ENCODE results near the gene KRTAP21-3. TPM values are rescaled to one million over a fixed set of nuclear protein-coding genes. Genes with fewer than 3 reads are reported as not detected.
"Not testable (repeated sequence)": the region's sequence is repeated elsewhere in the genome, so short reads cannot be mapped to it uniquely, and the experiment has no call there.

Gene KRTAP21-3
- not detected for polyA plus RNA-seq

- 73 to 77% (median 76%) methylated on average over 3 of the region's 3 CpGs for WGBS, 3 donors
These were observed at the start of gene KRTAP21-3 for GRCh38 chr21:30718239-30718909. Gene KRTAP21-3 (minus strand): TSS chr21:30718777. CDS start chr21:30718759, 18 bp downstream.

GRCh38 chr21:30760776-30761175 lies 42.2 kb upstream of the KRTAP21-3 start:
- H3K27ac ChIP-seq (ENCODE audit: low read depth, low read length) = no peak overlapping the region
- 58 to 78% (median 77%) methylated on average over 2 of the region's 2 CpGs for WGBS, 3 donors

More at GRCh38 chr21:30718239-30718909, at the start of gene KRTAP21-3:
- H3K27ac ChIP-seq (ENCODE audit: low read depth, low read length) = no peak within 1 kb of the TSS

- 36 to 57% (median 55%) methylated on average over 2 of the region's 2 CpGs for WGBS, 3 donors
- H3K27ac ChIP-seq (ENCODE audit: low read depth, low read length) = no peak overlapping the region
These were observed 39.7 kb upstream of the KRTAP21-3 start for GRCh38 chr21:30758306-30758705.

- H3K27ac ChIP-seq (ENCODE audit: low read depth, low read length) = not testable (repeated sequence)
- 89 to 98% (median 96%) methylated on average over 2 of the region's 2 CpGs for WGBS, 3 donors
These were observed 36.8 kb upstream of the KRTAP21-3 start, which contains the start of gene KRTAP21-1 for GRCh38 chr21:30755328-30755727. Gene KRTAP21-1 (minus strand): TSS chr21:30755428. CDS start chr21:30755378, 50 bp downstream.

- no peak within 1 kb of the TSS for H3K27ac ChIP-seq (ENCODE audit: low read depth, low read length)
These were observed 28.6 kb upstream of the KRTAP21-3 start, which contains the start of gene KRTAP21-2 for GRCh38 chr21:30747159-30747558. Gene KRTAP21-2 (minus strand): TSS chr21:30747259. CDS start chr21:30747202, 57 bp downstream.

GRCh38 chr21:30740462-30740861 lies 21.9 kb upstream of the KRTAP21-3 start:
- H3K27ac ChIP-seq (ENCODE audit: low read depth, low read length) = no peak overlapping the region
- WGBS, 3 donors = 78 to 91% (median 83%) methylated on average over 2 of the region's 2 CpGs

GRCh38 chr21:30733026-30733425 lies 14.4 kb upstream of the KRTAP21-3 start:
- 58 to 66% (median 64%) methylated on average over 1 of the region's 1 CpG for WGBS, 3 donors
- no peak overlapping the region for H3K27ac ChIP-seq (ENCODE audit: low read depth, low read length)

GRCh38 chr21:30726726-30727125 lies 8.1 kb upstream of the KRTAP21-3 start:
- WGBS, 3 donors = 57 to 87% (median 75%) methylated on average over 1 of the region's 1 CpG
- H3K27ac ChIP-seq (ENCODE audit: low read depth, low read length) = no peak overlapping the region

- no peak overlapping the region for H3K27ac ChIP-seq (ENCODE audit: low read depth, low read length)
- 85 to 94% (median 89%) methylated on average over 1 of the region's 1 CpG for WGBS, 3 donors
These were observed 824 bp upstream of the KRTAP21-3 start for GRCh38 chr21:30719401-30719800.

GRCh38 chr21:30717105-30717504 lies 1.5 kb downstream of the KRTAP21-3 start:
- WGBS, 3 donors = 83 to 91% (median 88%) methylated on average over 2 of the region's 2 CpGs
- H3K27ac ChIP-seq (ENCODE audit: low read depth, low read length) = no peak overlapping the region

- H3K27ac ChIP-seq (ENCODE audit: low read depth, low read length) = no peak overlapping the region
- 73 to 85% (median 80%) methylated on average over 2 of the region's 2 CpGs for WGBS, 3 donors
These were observed 3.6 kb downstream of the KRTAP21-3 start for GRCh38 chr21:30714946-30715345.

- 45 to 77% (median 67%) methylated on average over 3 of the region's 3 CpGs for WGBS, 3 donors
These were observed 4.1 kb downstream of the KRTAP21-3 start for GRCh38 chr21:30714456-30714855.

GRCh38 chr21:30713766-30714165 lies 4.8 kb downstream of the KRTAP21-3 start:
- 84 to 90% (median 90%) methylated on average over 3 of the region's 3 CpGs for WGBS, 3 donors
- H3K27ac ChIP-seq (ENCODE audit: low read depth, low read length) = no peak overlapping the region

More at GRCh38 chr21:30714456-30714855, 4.1 kb downstream of the KRTAP21-3 start:
- H3K27ac ChIP-seq (ENCODE audit: low read depth, low read length) = no peak overlapping the region

GRCh38 chr21:30710499-30710898 lies 8.1 kb downstream of the KRTAP21-3 start:
- no peak overlapping the region for H3K27ac ChIP-seq (ENCODE audit: low read depth, low read length)
- 35 to 38% (median 35%) methylated on average over 3 of the region's 3 CpGs for WGBS, 3 donors

GRCh38 chr21:30707409-30707808 lies 11.2 kb downstream of the KRTAP21-3 start:
- no peak overlapping the region for H3K27ac ChIP-seq (ENCODE audit: low read depth, low read length)

GRCh38 chr21:30695956-30696355 lies 22.6 kb downstream of the KRTAP21-3 start:
- WGBS, 3 donors = 8 to 53% (median 44%) methylated on average over 1 of the region's 1 CpG
- H3K27ac ChIP-seq (ENCODE audit: low read depth, low read length) = no peak overlapping the region

GRCh38 chr21:30689822-30690221 lies 28.8 kb downstream of the KRTAP21-3 start:
- H3K27ac ChIP-seq (ENCODE audit: low read depth, low read length) = no peak overlapping the region
- WGBS, 3 donors = 62 to 69% (median 62%) methylated on average over 7 of the region's 7 CpGs

- no peak overlapping the region for H3K27ac ChIP-seq (ENCODE audit: low read depth, low read length)
- WGBS, 3 donors = 72 to 77% (median 75%) methylated on average over 6 of the region's 6 CpGs
These were observed 34.1 kb downstream of the KRTAP21-3 start for GRCh38 chr21:30684506-30684905.

GRCh38 chr21:30680586-30680985 lies 38.0 kb downstream of the KRTAP21-3 start:
- no peak overlapping the region for H3K27ac ChIP-seq (ENCODE audit: low read depth, low read length)
- 33 to 51% (median 34%) methylated on average over 1 of the region's 1 CpG for WGBS, 3 donors

- H3K27ac ChIP-seq (ENCODE audit: low read depth, low read length) = no peak overlapping the region
These were observed 41.8 kb downstream of the KRTAP21-3 start for GRCh38 chr21:30676737-30677136.

All from adipose tissue (tissue), 3 donors.